ENCODE data around the gene DAZAP1. TPM values are rescaled to one million over a fixed set of nuclear protein-coding genes. Genes with fewer than 3 reads are reported as not detected.
A peak's percentile ranks its signal among the peaks of the same experiment; 100 is the strongest.

The DAZAP1 gene
- total RNA-seq, 1 experiment from 2014 or later = 246 TPM

DNA sequence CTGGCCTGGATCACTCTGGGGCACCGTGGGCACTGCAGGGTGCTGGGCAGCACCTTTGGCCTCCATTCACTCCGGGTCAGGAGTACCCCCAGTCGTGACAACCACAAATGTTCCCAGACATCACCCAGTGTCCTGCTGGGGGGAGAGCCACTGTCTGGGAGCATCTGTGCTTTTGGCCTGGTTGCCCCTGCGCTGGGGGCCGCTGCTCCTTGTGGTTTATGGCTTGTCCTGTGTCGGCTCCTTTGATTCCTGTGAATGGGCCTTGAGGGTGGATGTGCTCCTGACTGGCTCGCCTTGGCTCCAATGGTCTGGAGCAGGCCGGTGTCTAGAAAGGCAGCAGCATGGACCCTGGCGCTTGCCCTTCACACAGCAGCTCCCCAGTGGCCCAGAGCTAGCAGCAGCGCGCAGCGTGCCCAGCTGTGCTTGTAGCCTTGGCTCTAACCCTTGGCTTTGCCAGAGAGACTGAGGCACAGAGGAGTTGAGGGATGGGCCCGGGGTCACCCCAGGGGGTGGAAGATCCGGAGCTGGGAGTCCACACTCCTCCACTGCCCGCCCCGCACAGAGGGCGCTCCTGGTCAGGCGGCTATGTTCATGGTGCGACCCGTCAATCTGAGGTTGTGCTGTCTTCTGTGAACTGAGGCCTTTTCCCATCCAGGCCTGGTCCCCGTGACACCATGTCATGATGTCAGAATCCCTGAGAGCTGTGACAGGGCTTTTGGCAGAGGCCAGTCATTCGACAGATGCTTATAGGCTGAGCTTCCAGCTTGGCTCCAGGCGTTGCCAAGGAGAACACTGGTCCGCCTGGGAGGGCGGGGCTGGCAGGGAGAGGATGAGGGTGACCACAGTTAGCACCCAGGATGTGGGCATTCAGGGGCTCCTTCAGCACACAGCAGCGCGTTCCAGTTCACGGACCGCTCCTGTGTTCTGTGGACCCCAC, 4.1 kb downstream of the DAZAP1 start:
- Mint-ChIP-seq H3K36me3 (ENCODE audit: insufficient read depth, unreplicated experiment) (peaks cover 39% of the 10 kb centered on the region), H3K27ac (ENCODE audit: low read depth, unreplicated experiment) (peak overlapping the region; percentile 71), H3K9me3 (ENCODE audit: unreplicated experiment) (no peaks in the 10 kb centered on the region), H3K4me1 (ENCODE audit: insufficient read depth, unreplicated experiment) (peaks cover 40% of the 10 kb centered on the region), H3K4me3 (ENCODE audit: unreplicated experiment) (no peak overlapping the region), H3K27me3 (ENCODE audit: insufficient read depth, unreplicated experiment) (no peaks in the 10 kb centered on the region)
- no peak for TF ChIP-seq CTCF (IDR thresholded peaks at IDR 0.05; ENCODE audit: unreplicated experiment)
- BruUV-seq (replicated peaks) = no TSS peak
- DNase-seq (ENCODE audit: unreplicated experiment) = no peak
- ChIA-PET POLR2A (interaction anchor here (0.7 to 1.5 kb wide), 3 partner anchors 21 to 142 kb away, joined by 3 to 5 read pairs (median 3); partner anchors contain the start of gene CIRBP), CTCF (interaction anchor here (1.2 kb wide), 1 partner anchor 25 kb away, joined by 3 read pairs; no protein-coding TSS in a partner anchor)
- intact Hi-C loops (cut with micrococcal nuclease) = no loop called here

DNA sequence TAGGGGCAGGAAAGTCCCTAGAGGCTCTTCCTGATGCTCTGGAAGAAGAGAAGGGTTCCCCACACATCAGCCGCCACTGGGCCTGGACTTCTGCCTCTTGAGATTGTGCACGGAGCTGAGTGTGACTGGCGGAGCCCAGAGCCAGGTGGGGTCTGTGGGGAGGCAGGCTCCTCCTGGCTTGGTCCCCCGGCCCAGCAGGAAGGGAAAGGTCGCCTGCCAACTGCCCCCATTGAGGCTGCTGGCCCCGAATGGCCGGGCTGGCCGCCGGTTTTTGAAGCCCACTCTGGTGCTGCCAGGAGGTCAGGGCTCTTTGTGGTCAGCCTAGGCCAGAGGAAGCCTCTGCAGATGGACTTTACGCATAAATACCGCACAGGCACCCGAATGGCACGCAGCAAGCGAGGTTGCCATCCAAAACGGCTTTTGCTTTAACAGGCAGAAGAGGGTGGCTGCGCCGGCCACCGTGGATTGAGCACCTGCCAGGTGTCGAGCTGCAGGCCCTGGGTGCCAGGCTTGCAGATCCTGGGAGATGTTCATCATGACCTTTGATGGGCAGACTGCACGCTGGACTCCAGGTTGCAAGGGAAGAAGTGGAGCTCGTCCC, 5.0 kb downstream of the DAZAP1 start:
- Mint-ChIP-seq H3K4me3 (ENCODE audit: unreplicated experiment) (no peak overlapping the region), H3K27ac (ENCODE audit: low read depth, unreplicated experiment) (peak overlapping the region; percentile 71), H3K9me3 (ENCODE audit: unreplicated experiment) (no peaks in the 10 kb centered on the region), H3K4me1 (ENCODE audit: insufficient read depth, unreplicated experiment) (peaks cover 40% of the 10 kb centered on the region), H3K27me3 (ENCODE audit: insufficient read depth, unreplicated experiment) (no peaks in the 10 kb centered on the region), H3K36me3 (ENCODE audit: insufficient read depth, unreplicated experiment) (peaks cover 48% of the 10 kb centered on the region)
- intact Hi-C loops (cut with micrococcal nuclease) = no loop called here
- ChIA-PET POLR2A (interaction anchor here (1.3 to 1.5 kb wide), 2 partner anchors 20 to 143 kb away, joined by 3 to 5 read pairs; partner anchors contain the start of gene CIRBP), CTCF (interaction anchor here (1.2 kb wide), 1 partner anchor 24 kb away, joined by 3 read pairs; no protein-coding TSS in a partner anchor)
- no peak for DNase-seq (ENCODE audit: unreplicated experiment)
- TF ChIP-seq CTCF (IDR thresholded peaks at IDR 0.05; ENCODE audit: unreplicated experiment) = no peak
- BruUV-seq (replicated peaks) = no TSS peak

GRCh38 chr19:1412995-1413800, 5.8 kb downstream of the DAZAP1 start:
- ChIA-PET POLR2A (interaction anchor here (0.7 to 1.5 kb wide), 2 partner anchors 40 to 144 kb away, joined by 3 to 5 read pairs; partner anchors contain the start of gene CIRBP), CTCF (no interaction called here)
- no peak for DNase-seq (ENCODE audit: unreplicated experiment)
- peaks cover 56% of the 10 kb centered on the region for H3K36me3 Mint-ChIP-seq (ENCODE audit: insufficient read depth, unreplicated experiment)
- no peaks in the 10 kb centered on the region for H3K27me3 Mint-ChIP-seq (ENCODE audit: insufficient read depth, unreplicated experiment)
- H3K27ac Mint-ChIP-seq (ENCODE audit: low read depth, unreplicated experiment) = no peak overlapping the region
- no peak overlapping the region for H3K4me3 Mint-ChIP-seq (ENCODE audit: unreplicated experiment)
- intact Hi-C loops (cut with micrococcal nuclease) = no loop called here
- BruUV-seq (replicated peaks) = no TSS peak
- peaks cover 40% of the 10 kb centered on the region for H3K4me1 Mint-ChIP-seq (ENCODE audit: insufficient read depth, unreplicated experiment)
- no peaks in the 10 kb centered on the region for H3K9me3 Mint-ChIP-seq (ENCODE audit: unreplicated experiment)
- TF ChIP-seq CTCF (IDR thresholded peaks at IDR 0.05; ENCODE audit: unreplicated experiment) = no peak
